Adrenal gland (tissue), 19 donors: ENCODE data around the gene SERTAD1. TPM values are rescaled to one million over a fixed set of nuclear protein-coding genes. Genes with fewer than 3 reads are reported as not detected.

Source experiments
- DNase-seq, 7 donors: peaks; one replicate each; pipeline ENCODE4 v3.0.0-alpha.2; 2019 to 2020
- H3K27ac ChIP-seq, 5 donors: fragments of 200-600 bp; sonication (generic) in 4 of 5; 1 replicate in 3 of 5; 2 replicates in 2 of 5; pipeline versions ENCODE4 v1.5.1 to v1.8.0; 2016 to 2020; ENCODE audit warnings: mild to moderate bottlenecking in 1 of 5
- H3K27me3 ChIP-seq: fragments of 200-600 bp; 2 replicates; pipeline ENCODE4 v1.8.0; 2021
- H3K36me3 ChIP-seq, 2 donors: fragments of 200-600 bp; replicated peaks in 1 of 2; 1 replicate in 1 of 2; 2 replicates in 1 of 2; pipeline versions ENCODE4 v1.5.1 to v1.8.0; 2018 to 2022
- H3K4me1 ChIP-seq, 2 donors: fragments of 200-600 bp; replicated peaks in 1 of 2; 1 replicate in 1 of 2; 2 replicates in 1 of 2; pipeline versions ENCODE4 v1.5.1 to v1.8.0; 2018 to 2021
- H3K4me3 ChIP-seq, 4 donors: fragments of 200-600 bp; sonication (generic) in 3 of 4; one replicate each; pipeline ENCODE4 v1.5.1; 2016 to 2018
- H3K9me3 ChIP-seq, 3 donors: fragments of 200-600 bp; sonication (generic) in 1 of 3; replicated peaks in 1 of 3; 1 replicate in 2 of 3; 2 replicates in 1 of 3; pipeline versions ENCODE4 v1.5.1 to v1.8.0; 2016 to 2021
- CTCF ChIP-seq, 6 experiments: fragments of 450-650 bp in 4 of 6; fragments of 200-600 bp in 2 of 6; sonication (generic) in 1 of 6; IDR thresholded peaks; 1 replicate in 5 of 6; 2 replicates in 1 of 6; pipeline versions ENCODE4 v1.5.1 to v1.8.0; 2016 to 2021; ENCODE audit warnings: antibody characterized with exemption in 6 of 6, mild to moderate bottlenecking in 2 of 6, moderate library complexity in 1 of 6
- POLR2A ChIP-seq, 2 donors: fragments of 450-650 bp; IDR thresholded peaks; one replicate each; pipeline ENCODE4 v1.6.1; 2017; ENCODE audit warnings: antibody characterized with exemption in 2 of 2, mild to moderate bottlenecking in 2 of 2, moderate library complexity in 1 of 2
- WGBS, 4 donors: extraction: QIAGEN DNeasy Blood & Tissue Kit in 2 of 4; methylation state at CpG; one replicate each; pipeline versions ENCODE4 v1.1.5 to v1.1.7; 2013 to 2017; 5-methylcytosine and 5-hydroxymethylcytosine counted together
- intact Hi-C, 2 donors: fragments of 100-400 bp; cut with DNase I; formaldehyde crosslinking; loops; one replicate each; pipeline versions ENCODE4 v1.14.1 to v1.15.0; 2022 to 2023
- long read RNA-seq, 10 donors: library from polyadenylated mRNA in 3 of 10; unstranded in 2 of 10; stranded (forward) in 1 of 10; transcript quantifications; one replicate each; pipeline ENCODE4 v2.0.0 and lab custom pipeline, GENCODE V29; 2021 to 2026
- polyA plus RNA-seq, 3 donors: library from polyadenylated mRNA; stranded (reverse); fragments of 200-250 nt in 2 of 3; fragments of 350-450 nt in 1 of 3; fragmentation: Illumina TruSeq in 1 of 3; extraction: RNeasy Lipid Tissue Mini Kit (QIAGEN cat#74804) in 1 of 3; gene quantifications; one replicate each; pipeline ENCODE4 v1.2.3, GENCODE V29; 2013 to 2014
- total RNA-seq, 9 donors: library from RNA; depleted of rRNA in 4 of 9; stranded (reverse); fragments of >200 nt in 4 of 9; fragments of 120-200 nt in 1 of 9; fragmentation: NEBNext Ultra II Directional in 1 of 9; extraction: Animal tissue kit (Norgen Biotek cat#: 25700) in 1 of 9; gene quantifications; one replicate each; pipeline versions ENCODE4 v1.1.0 to v1.2.4, GENCODE V29; 2013 to 2023
- donor health status: healthy with polysubstance abuse.
- donor health status: Bipolar disorder and iron deficiency.
- donor health status: DM: yes; HTN: yes; CAD: no.
- donor health status: DM: no; HTN: no; CAD: no.
- donor health status: DM: no; HTN: no; CAD: no.
- donor health status: DM: yes; HTN: yes; CAD: no.

SERTAD1 gene, protein sequence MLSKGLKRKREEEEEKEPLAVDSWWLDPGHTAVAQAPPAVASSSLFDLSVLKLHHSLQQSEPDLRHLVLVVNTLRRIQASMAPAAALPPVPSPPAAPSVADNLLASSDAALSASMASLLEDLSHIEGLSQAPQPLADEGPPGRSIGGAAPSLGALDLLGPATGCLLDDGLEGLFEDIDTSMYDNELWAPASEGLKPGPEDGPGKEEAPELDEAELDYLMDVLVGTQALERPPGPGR
- 10 to 100 TPM; 10.2 to 20.8 (median 13.3) TPM for total RNA-seq
- polyA plus RNA-seq: 10 to 100 TPM in 2 of 3 donors, 1 to 10 TPM in 1; 1.7 to 20.6 (median 11.1) TPM
- long read RNA-seq, donor 1, transcript SERTAD1-201 (2 exons, 2,114 nt): major isoform, 15 of 15 reads
- long read RNA-seq, donor 1, partial matches to known transcripts: 0 of 15 reads
- long read RNA-seq, donor 1, other reads (novel, unspliced or antisense): 0 of 15 reads
- long read RNA-seq, donor 2, transcript SERTAD1-201 (2 exons, 2,114 nt): major isoform, 7 of 7 reads
- long read RNA-seq, donor 2, partial matches to known transcripts: 0 of 7 reads
- long read RNA-seq, donor 2, other reads (novel, unspliced or antisense): 0 of 7 reads
- long read RNA-seq, donor 3, transcript SERTAD1-201 (2 exons, 2,114 nt): major isoform, 7 of 7 reads
- long read RNA-seq, donor 3, partial matches to known transcripts: 0 of 7 reads
- long read RNA-seq, donor 3, other reads (novel, unspliced or antisense): 0 of 7 reads
- long read RNA-seq, donor 4, transcript SERTAD1-201 (2 exons, 2,114 nt): major isoform, 29 of 29 reads
- long read RNA-seq, donor 4, partial matches to known transcripts: 0 of 29 reads
- long read RNA-seq, donor 4, other reads (novel, unspliced or antisense): 0 of 29 reads
- long read RNA-seq, donor 5, transcript SERTAD1-201 (2 exons, 2,114 nt): major isoform, 32 of 33 reads
- long read RNA-seq, donor 5, partial matches to known transcripts: 0 of 33 reads
- long read RNA-seq, donor 5, other reads (novel, unspliced or antisense): 1 of 33 reads
- long read RNA-seq, donor 6, transcript SERTAD1-201 (2 exons, 2,114 nt): major isoform, 16 of 16 reads
- long read RNA-seq, donor 6, partial matches to known transcripts: 0 of 16 reads
- long read RNA-seq, donor 6, other reads (novel, unspliced or antisense): 0 of 16 reads
- long read RNA-seq, donor 7, partial matches to known transcripts: 0 of 3 reads
- long read RNA-seq, donor 7, other reads (novel, unspliced or antisense): 0 of 3 reads
- long read RNA-seq, donor 8, transcript SERTAD1-201 (2 exons, 2,114 nt): major isoform, 6 of 6 reads
- long read RNA-seq, donor 8, partial matches to known transcripts: 0 of 6 reads
- long read RNA-seq, donor 8, other reads (novel, unspliced or antisense): 0 of 6 reads
- long read RNA-seq, donor 9, transcript SERTAD1-201 (2 exons, 2,114 nt): major isoform, 7 of 7 reads
- long read RNA-seq, donor 9, partial matches to known transcripts: 0 of 7 reads
- long read RNA-seq, donor 9, other reads (novel, unspliced or antisense): 0 of 7 reads
- long read RNA-seq, donor 10, partial matches to known transcripts: 0 of 3 reads
- long read RNA-seq, donor 10, other reads (novel, unspliced or antisense): 0 of 3 reads

GRCh38 chr19:40425450-40426287 lies at the start of gene SERTAD1:
Gene SERTAD1 (minus strand): TSS chr19:40425992. CDS start chr19:40423546, 2,446 bp downstream.
- intact Hi-C loops: no loop called here
- H3K4me1 ChIP-seq: peaks cover 6 to 35% of the 10 kb centered on the region in 2 donors
- peaks cover 0 to 12% of the 10 kb centered on the region in 2 donors for H3K36me3 ChIP-seq
- peak; percentile 99 to 100 (median 100) for DNase-seq
- peak within 1 kb of the TSS; percentile 99 to 100 (median 100) for H3K27ac ChIP-seq
- TF ChIP-seq POLR2A (IDR thresholded peaks at IDR 0.05) (peak; percentile 98 to 100), CTCF (IDR thresholded peaks at IDR 0.05) (peak; percentile 57 to 79 (median 73))
- no peaks in the 10 kb centered on the region for H3K27me3 ChIP-seq
- peak within 1 kb of the TSS; percentile 21 to 93 (median 86) for H3K4me3 ChIP-seq
- 0% methylated on average over 12 to 75 of the region's 75 CpGs for WGBS, 4 donors
- no peaks in the 10 kb centered on the region for H3K9me3 ChIP-seq

DNA sequence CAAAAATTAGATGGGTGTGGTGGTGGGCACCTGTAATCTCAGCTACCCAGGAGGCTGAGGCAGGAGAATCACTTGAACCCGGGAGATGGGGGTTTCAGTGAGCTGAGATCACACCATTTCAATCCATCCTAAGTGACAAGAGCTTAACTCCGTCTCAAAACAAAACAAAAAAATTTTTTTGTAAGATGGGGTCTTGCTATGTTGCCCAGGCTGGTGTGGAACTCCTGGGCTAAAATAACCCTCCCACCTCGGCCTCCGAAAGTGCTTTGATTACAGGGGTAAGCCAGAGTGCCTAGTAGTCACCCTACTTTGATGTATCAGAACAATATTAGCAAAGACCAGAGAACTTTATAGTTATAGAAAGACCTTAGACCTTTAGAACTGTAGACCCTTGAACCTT lies 48.9 kb upstream of the SERTAD1 start:
- H3K27ac ChIP-seq: no peak overlapping the region
- TF ChIP-seq CTCF (IDR thresholded peaks at IDR 0.05) (no peak), POLR2A (IDR thresholded peaks at IDR 0.05) (no peak)
- no peaks in the 10 kb centered on the region for H3K4me1 ChIP-seq
- no peaks in the 10 kb centered on the region for H3K36me3 ChIP-seq
- no peaks in the 10 kb centered on the region for H3K27me3 ChIP-seq
- WGBS, 4 donors: 84 to 94% (median 91%) methylated on average over 4 of the region's 4 CpGs
- H3K9me3 ChIP-seq: no peaks in the 10 kb centered on the region
- intact Hi-C loops: no loop called here
- DNase-seq: no peak
- no peak overlapping the region for H3K4me3 ChIP-seq

DNA sequence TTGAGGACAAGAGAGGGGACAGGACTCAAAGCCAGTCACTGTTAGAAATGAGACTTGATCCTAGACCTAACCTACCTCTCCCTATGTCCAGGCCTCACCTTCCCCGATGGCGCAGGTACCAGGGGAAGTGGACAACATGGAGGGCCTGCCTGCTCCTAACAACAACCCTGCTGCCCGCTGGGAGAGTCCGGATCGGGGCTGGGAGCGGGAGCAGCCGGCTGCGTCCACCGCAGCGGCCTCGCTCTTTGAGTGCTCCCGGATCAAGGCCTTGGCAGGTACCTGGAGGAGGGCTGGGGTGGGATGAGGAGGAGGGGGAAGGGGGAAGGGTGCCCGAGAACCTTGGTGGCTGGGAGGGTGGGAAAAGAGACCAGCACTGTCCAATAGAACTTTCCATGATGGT lies 46.7 kb upstream of the SERTAD1 start:
- Histone ChIP-seq H3K9me3 (no peaks in the 10 kb centered on the region), H3K4me1 (peaks cover 0 to under 1% of the 10 kb centered on the region in 2 donors), H3K27ac (no peak overlapping the region), H3K27me3 (no peaks in the 10 kb centered on the region), H3K36me3 (no peaks in the 10 kb centered on the region), H3K4me3 (no peak overlapping the region)
- no peak for TF ChIP-seq POLR2A (IDR thresholded peaks at IDR 0.05)
- TF ChIP-seq CTCF (IDR thresholded peaks at IDR 0.05): no peak
- DNase-seq: no peak
- 84 to 95% (median 92%) methylated on average over 5 to 13 of the region's 13 CpGs for WGBS, 4 donors
- intact Hi-C loops: no loop called here
